HG02642 (cell line): ENCODE results near the gene MZB1.

Experiments used
- ATAC-seq: cut with Tn5 transposase; IDR thresholded peaks from one replicate; pipeline ENCODE4 v1.9.1; 2021; ENCODE audit warnings: mild to moderate bottlenecking; ENCODE audit not compliant: unreplicated experiment, poor library complexity

Gene MZB1

DNA sequence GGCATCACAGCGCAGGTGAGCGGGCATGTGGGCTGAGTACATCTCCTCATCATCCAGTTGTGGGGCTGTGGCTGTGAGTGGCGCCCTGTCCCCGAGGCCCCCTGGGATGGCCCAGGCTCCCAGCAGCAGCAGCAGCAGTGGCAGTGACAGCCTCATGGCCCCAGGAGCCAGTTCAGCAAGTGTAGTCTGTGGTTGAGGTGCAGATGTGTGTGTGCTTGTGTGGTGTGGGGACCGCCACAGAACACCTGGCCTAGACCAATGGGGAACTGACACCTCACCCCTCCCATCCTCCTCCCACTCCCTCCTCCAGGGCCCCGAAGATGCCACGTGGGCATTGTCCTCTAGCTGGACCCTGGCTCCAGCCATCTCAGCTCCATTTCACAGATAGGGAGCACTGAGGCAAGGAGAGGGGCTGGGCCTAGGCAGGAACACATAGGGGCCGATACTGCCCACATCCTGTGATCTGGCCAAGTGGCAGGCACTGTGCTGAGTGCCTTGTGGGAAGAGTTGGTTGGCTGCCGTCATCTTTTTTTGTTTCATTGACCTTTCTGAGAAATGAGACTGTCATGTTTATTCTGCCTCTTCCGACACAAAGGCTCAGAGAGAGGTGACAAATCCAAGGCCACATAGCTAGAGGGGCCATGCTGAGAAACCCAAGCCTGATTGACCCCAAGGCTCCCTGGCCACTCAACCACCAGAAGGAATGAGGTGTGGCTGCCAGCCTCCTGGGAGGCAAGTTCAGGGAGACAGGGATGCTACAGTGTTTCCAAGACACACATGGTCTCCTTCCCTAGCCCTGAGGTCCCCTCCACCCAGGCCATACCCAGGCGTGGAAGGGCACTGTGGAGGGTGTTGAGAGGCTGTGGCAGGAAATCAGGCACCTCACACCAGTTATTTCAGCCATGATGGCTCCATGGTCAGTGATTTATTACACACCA, at the start of gene MZB1:
Gene MZB1 (minus strand): TSS at position 213 of the 938 bp plus-strand sequence. CDS start 57 bp downstream, at position 156.
- peak; percentile 43 for ATAC-seq

GRCh38 chr5:139439013-139439903, 49.5 kb upstream of the MZB1 start, which contains the start of gene DNAJC18:
DNAJC18 (minus strand) TSS chr5:139439525; CDS start chr5:139439445, 80 bp downstream.
- ATAC-seq = peak; percentile 95

- no peak for ATAC-seq
These were observed 48.9 kb upstream of the MZB1 start for GRCh38 chr5:139438707-139439012.

DNA sequence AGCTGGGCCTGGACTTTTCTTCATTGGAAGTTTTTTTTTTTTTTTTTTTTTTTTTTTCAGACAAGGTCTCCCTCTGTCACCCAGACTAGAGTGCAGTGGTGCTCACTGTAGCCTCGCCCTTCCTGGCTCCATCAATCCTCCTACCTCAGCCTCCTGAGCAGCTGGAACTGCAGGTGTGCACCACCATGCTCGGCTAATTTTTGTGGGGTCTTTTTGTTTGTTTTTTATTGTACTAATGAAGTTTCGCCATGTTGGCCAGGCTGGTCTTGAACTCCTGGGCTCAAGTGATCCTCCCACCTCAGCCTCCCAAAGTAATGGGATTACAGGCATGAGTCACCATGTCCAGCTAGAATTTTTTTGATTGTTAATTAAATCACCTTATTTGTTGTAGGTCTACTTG, 46.0 kb upstream of the MZB1 start:
- ATAC-seq = no peak

GRCh38 chr5:139431706-139432105, 42.0 kb upstream of the MZB1 start:
- ATAC-seq = no peak

DNA sequence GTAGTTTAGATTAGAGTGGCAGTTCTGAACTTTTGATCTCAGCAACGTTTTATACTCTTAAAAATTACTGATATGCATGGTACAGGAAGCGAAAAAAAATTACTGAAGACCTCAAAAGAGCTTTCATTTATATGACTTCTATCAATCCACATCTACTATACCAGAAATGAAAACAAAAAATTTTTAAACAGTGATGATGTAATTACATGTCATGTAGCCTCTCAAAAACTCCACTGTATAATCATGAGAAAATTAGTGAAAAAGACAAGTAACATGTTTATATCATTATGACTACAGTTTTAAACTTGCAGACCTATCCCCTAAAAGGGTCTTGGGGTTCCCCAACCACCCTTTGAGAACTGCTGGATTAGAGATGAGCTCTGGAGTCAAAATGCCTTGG, 40.3 kb upstream of the MZB1 start:
- no peak for ATAC-seq

DNA sequence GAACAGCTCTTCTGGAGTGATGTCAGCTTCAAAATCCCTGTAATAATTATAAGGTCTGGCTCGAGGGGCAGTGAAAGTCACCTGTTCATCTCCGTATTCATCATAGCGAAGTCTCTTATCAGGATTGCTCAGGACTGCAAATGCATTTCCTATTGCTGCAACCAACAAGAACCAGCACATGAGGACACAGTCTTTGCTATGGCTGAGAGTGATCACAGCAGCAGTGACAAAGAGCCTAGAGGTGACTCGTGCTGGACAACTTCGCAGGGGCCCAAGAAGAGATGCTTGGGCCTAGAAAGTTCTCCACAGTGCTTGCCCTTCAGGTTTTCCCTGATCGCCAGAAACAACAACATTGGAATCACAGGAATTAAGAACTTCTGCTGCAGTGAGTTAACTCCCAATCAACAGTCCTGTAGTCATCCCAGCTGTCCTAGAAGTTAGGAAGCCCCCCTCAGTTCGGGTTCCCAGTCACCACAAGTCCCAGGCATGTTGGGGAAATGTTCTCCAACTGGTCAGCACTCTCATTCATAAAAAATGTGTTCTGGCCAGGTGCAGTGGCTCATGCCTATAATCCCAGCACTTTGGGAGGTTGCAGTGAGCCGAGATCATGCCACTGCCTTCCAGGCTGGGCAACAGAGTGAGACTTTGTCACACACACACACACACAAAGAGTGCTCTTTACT, 36.6 kb upstream of the MZB1 start:
- ATAC-seq = no peak

DNA sequence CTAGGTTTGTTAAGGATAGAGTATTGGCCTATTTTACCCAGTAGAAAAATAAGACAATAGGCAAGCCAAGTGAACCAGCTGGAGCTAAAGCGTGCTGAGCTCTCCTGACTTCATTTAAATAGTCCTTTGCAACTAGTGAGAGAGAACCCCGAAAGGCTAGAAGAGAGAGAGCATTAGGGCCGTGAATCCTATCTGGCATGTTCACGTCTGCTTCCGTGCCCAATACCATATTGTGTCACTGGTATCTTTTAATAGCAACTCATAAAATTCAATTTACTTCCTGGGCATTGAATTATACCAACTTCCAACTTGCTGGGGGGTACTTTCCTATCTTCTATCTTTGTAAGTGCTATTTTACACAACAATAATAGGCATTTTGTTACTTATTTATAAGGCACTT, 35.8 kb upstream of the MZB1 start:
- ATAC-seq = no peak

DNA sequence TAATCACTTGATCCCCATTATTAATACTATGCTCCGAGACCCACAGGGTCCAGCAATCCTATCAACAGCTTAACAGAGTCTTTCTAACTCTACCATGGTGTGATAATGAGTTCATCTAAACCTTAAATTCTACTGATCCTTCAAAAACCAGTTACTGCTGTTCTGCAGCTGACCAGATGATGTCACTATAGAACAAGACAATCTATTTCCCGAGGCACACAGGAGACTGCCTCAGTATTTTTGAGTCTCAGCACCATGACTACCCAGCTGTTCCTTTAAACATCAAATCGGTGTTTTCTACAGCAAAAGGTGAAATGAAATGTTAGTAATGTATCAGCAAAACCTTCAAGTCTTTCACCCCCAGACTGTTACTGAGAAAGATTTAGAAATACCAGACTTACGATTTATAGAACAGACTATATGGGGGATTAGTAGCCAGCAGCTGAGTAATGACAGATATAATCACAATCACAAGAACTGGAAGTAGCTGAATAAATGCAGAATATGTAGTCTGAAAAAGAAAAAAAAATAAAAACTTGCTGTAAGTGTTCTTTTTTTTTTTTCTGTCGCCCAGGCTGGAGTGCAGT, 32.7 kb upstream of the MZB1 start:
- ATAC-seq = peak; percentile 66

GRCh38 chr5:139419226-139420192, 29.8 kb upstream of the MZB1 start:
- ATAC-seq = no peak

DNA sequence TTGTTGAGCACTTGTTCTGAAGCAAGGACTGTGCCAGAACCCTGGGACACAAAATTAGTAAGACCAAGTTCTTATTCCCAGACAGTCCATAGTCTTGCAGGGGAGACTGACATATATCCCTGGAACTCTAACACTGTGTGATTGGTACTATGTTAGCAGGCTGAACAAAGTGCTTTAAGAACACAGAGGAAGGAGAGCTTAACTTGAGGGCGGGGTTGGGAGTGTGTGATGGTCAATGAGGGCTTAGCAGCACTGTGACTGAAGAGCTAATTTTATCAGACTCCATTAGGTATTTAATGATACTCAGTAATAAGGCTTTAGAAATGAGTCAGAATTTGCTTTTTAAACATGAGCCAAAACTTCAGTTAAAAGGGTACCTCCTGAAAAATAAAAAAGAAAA, 29.1 kb upstream of the MZB1 start:
- ATAC-seq = no peak

DNA sequence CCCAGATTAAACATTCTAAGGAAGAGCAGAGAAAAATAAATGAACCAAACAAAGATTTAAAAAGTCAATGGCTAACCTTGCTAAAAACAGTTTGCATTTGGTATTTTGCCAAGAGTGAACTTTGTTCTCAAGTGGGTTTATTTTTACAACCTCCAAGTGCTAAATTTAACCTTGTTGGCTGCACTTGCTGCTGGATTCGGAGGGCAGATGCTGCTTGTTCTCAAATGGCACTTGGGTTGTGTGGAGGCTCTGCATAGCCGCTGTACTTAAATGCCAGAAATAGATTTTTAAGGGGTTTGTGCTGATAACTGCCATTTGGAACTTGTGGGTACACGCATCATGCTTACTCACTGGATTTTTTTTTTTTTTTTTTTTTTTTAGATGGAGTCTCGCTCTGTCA, 27.5 kb upstream of the MZB1 start:
- no peak for ATAC-seq

DNA sequence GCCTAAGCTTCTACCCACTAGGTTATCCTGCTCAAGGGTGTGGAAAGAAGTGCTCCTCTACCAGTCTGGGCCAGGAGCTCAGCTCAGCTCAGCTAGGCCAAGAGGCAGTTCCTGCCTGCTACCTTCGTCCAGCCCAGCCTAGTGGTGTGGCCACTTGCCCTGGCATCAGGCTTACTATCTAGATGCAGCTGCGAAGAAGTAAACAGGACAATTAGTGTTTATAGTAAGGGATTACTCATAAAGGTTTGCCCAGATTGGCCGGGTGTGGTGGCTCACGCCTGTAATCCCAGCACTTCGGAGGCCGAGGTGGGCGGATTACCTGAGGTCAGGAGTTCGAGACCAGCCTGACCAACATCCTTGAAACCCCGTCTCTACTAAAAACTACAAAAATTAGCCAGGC, 26.9 kb upstream of the MZB1 start:
- ATAC-seq = no peak

- no peak for ATAC-seq
These were observed 26.2 kb upstream of the MZB1 start for GRCh38 chr5:139415869-139416268.

- ATAC-seq = no peak
These were observed 25.6 kb upstream of the MZB1 start for GRCh38 chr5:139415221-139415861.

DNA sequence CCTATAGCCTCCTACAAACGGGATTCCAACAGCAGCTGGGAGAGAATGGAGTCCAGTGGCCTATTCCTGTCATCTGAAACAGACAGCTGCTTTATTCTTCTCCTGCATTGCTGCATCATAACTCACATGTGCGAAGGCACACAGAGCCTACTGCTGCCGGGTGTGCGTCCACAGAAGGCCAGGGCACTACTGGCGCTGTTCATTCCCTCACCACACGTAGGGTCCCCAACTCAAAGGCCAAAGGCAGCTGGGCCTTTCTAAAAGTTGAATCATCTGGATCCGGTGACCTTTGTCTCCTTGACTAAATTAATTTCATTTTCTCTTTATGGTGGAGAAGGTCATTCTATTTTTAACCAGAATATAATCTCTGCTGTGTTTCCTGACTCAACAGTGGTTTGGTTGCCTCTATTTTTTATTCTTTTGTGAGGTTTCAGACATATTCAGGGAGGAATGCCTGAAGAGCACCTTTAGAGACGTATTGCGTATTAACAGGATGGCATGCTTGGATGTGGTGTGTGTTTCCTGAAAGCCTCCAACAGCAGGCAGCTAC, 24.9 kb upstream of the MZB1 start:
- no peak for ATAC-seq

DNA sequence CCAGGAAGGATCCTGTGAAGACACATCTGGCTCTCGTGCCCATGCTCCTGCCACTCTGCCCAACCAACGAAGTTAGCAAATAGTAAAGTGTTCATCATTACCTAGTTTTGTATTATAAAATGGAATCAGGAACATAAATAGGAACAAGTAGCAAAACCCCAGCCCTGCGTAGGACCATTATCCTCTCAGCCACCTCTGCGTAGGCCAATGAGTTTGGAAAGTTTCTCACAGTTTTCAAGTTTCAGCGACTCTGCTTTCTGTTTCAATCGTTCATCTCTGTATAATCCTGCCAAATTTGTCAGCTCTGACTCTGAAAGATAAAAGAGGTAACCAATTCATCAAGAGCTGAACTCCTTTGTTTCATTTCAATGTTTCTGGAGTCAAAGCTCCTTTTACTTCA, 24.2 kb upstream of the MZB1 start:
- ATAC-seq = no peak

GRCh38 chr5:139413153-139413552, 23.4 kb upstream of the MZB1 start:
- no peak for ATAC-seq
